Esophagus mucosa (tissue), 1 donor: Measurements from ENCODE around the gene UQCRH. TPM values are rescaled to one million over a fixed set of nuclear protein-coding genes. Genes with fewer than 3 reads are reported as not detected.
"Not testable (repeated sequence)": the region's sequence is repeated elsewhere in the genome, so short reads cannot be mapped to it uniquely, and the experiment has no call there.

Experiments
- ATAC-seq: fragments of 200-7000 bp; cut with Tn5 transposase; one replicate; pipeline ENCODE4 v1.9.1; 2020
- total RNA-seq: library from RNA; stranded (reverse); gene quantifications from one replicate; pipeline ENCODE4 v1.2.4, GENCODE V29; 2023
- donor health status: DM: yes; HTN: yes; CAD: no.

UQCRH gene
- total RNA-seq, 1 donor from 2014 or later = 291 TPM

DNA sequence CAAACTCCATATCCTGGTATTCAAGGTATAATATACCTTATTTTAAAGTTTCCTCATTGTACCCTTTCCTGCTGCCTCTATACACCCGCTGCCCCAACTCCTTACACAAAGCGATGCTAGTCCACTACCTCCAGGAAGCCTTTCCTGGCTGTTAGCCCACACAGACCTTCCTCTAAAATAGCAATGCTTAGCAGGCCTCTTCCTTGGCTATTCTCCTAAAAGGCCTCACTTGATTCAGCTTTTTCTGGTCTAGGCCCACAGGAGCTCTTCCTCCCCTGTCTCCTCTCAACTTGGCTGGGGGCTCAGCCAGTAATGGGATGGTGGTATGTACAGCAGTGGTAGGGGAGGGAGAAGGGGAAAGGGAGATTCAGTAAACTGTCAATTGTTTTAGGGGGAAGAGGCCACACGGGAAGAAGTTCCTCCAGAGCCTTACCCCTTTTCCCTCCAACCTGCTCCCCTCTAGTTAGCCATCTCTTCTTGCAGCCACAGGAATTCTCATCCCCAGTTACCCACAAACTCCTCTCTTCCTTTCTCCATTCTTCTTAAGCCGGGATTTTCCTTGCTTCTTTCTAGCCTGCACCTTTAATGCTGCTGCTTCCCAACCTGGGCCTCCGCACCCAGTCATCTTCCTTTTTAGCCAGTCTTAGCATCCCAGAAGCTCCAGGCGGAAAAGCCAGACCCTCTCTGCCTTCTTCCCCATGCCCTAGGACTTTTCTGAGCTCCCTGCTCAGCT is 2.7 kb upstream of the UQCRH start:
- ATAC-seq = no peak

DNA sequence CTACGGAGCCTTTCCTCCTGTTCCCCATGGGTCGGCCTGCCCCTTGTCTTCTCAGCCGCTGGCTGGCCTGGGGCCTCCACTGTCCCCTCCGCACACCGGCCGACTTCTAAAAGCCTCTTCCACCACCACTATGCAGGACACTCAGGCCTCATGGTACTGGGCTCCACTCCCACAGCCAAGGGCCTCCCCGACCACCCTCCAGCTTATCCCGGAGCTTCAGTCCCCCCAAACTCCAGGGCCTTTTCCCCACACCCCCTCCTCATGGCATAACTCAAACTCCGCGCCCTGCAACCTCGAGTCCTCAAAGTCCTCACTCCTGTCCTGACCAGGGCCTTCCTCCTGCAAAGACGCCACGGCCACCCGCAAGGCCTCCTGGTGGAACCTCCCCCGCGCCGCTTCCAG is 2.1 kb upstream of the UQCRH start:
- ATAC-seq = no peak

DNA sequence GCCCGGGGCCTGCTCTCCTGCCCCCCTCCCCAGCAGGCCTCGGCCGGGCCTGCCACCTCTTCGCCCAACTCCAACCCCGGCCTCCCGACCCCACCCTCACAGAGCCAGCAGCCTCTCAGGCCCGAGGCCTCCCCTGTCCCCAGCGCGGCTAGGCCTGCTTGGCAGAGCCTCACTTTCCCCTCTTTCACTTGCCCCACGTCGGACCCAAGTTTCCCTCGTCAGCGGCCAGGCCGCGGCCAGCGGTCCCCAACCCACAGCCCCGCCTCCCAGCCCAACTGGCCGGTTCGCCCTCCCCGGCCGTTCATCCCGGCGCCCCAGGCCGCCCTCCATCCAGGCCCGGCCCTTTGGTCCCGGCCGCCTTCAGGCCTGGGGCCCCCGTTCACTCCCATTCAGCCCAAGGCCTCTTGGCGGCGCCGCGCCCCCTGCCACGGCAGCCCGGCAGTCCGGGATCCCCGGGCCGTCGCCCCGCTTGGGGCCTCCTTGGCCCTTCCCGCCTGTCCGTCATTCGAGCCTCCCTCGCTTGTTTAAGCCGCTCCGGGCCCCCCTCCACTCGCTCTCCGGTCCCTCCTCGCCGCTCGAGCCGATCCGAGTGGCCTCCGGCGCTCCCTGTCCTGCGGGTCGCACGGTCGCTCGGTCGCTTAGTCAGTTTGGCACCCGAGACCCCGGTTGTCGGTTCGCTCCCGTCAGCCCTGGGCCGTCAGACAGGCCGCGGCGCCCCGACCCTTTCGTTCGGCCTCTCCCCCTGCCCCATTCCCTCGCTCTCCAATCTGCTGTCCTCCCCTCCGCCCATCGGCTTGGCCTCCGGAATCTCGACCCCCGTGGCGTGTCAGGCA is 1.5 kb upstream of the UQCRH start:
- ATAC-seq = peak; percentile 19

DNA sequence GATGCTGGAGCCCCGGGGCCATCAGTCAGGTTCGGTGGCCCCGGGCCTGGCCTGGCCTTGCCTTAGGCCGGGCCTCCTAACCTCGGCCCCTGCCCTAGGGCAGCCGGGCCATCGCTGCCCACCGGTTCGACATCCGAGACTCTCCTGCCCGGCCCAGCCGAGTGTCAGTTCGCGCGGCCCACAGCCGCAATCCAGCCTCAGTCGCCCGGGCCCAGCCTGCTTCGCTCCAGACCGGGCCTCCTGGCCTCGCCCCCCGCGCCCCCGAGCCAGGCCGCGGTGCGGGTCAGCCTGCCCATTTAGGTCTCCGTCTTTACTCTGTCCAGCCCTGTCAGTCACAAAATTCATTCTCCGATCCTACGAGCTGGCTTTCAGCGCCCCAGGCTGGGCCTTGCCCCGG is 859 bp upstream of the UQCRH start:
- ATAC-seq = peak; percentile 36

DNA sequence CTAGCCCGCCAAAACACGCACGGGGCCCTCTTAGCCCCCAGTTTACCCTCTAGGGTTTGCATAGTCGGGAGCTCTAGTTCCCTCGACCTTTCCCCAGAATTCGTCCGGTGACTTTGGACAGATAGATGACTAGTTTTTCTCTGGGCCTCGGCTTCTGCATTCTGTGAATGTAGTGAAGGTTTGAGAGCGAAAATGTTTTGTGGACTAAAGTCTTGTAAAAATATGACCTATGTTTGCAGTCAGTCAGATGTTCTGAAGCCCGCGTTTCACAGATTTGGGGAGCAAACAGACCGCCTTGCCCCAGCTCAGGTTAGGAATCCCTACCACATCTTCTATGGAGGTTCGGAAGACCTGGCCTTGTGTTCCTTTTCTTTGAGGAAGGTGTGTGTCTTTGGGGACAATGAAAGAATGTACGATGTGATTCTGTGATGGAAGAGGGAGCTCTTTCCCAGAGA is 401 bp downstream of the UQCRH start:
- ATAC-seq = no peak

DNA sequence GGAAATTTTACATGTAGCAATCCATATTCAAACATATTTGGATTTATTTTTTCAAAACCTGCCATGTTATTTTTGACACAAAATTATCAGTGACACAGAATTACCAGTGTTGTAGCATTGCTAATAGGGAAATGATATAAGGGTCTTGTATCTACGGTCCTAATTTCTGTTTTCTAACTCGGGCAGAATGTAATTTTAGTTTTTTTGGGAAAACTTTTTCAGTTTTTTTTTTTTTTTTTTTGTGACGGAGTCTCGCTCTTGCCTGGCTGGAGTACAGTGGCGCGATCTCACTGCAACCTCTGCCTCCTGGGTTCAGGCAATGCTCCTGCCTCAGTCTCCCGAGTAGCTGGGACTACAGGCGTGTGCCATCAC is 2.6 kb downstream of the UQCRH start:
- ATAC-seq = no peak

DNA sequence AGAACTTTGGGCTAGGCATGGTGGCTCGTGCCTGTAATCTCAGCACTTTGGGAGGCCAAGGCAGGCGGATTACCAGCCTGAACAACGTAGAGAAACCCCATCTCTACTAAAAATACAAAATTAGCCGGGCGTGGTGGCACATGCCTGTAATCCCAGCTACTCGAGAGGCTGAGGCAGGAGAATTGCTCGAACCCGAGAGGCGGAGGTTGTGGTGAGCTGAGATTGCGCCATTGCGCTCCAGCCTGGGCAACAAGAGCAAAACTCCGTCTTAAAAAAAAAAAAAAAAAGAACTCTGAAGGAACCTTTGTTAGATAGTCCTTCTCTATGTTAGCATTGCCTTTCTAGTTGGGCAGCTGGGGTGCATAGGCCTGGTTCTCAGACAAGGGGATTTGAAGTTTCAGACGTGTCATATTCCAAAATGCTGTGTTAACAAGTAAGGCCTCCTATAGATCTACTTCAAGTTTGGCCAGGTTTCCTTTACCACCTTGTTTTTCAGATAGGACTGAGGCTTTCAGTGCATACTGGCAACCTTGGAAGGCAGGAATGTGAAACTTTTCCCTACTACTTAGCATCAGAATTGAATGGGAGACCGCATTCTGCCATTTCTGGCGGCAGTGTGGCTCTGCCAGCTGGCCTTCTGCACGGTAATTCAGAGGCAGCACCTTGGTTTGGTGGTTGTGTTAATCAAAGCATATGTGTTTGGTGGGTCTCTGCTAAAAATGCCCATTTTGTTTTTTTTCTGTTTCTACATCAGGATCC is 6.1 kb downstream of the UQCRH start:
- no peak for ATAC-seq

DNA sequence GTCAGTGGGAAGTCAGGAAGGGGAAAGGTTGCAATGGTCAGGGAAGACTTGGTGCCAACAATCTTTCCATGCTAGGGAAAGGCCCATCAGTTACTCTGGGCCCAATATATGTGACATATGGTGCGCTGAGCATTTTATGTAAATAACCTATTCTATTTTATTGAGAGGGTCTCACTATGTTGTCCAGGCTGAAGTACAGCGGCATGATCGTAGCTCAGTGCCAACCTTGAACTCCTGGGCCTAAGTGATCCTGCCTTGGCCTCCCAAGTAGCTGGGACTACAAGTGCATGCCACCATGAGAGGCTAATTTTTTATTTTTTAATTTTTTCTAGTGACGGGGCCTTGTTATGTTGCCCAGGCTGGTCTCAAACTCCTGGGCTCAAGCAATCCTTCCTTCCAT is 6.8 kb downstream of the UQCRH start:
- no peak for ATAC-seq

DNA sequence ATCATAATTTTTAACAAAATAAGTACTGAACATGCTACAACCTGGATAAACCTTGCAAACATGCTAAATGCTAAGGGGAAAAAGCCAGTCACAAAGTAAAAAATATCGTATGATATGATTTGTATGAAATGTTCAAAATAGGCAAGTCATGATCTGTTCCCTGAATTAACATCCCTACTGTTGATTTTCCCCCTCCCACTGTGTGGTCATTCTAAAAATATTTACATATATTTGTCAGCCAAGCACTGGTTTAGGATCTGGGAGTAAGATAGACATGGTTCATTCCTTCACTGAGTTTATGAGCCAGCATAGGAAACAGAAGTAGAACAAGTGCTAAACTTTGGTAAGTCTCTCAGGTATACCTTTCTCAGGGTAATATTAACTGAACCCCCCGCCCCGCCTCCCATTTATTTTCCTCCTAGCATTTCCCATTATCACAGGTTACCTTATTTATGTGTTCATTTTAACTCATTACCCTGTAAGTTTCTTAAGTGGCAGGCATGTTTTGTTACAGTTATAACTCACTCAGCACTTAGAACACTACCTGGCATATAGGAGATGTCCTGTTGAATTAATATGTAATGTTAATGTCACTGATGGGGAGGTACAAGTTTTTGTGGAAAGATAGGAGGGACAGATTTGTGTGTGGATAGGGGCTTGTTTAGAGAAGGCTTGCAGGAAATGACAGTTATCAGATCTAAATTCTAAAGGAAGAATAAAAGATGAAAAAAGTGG is 12.3 kb downstream of the UQCRH start:
- ATAC-seq = no peak

DNA sequence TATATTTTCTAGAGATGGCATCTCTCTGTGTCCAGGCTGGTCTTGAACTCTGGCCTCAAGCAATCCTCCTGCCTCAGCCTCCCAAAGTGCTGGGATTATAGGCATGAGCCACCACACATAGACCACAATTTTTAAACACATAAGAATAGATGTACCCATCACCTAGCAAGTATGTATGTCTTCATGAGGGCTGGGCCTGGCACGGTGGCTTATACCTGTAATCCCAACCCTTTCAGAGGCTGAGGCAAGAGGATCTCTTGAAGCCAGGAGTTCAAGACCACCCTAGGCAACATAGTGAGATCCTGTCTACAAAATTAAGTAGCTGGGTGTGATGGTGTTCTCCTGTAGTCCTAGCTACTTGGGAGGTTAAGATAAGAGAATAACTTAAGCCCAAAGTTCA is 13.8 kb downstream of the UQCRH start:
- no peak for ATAC-seq

DNA sequence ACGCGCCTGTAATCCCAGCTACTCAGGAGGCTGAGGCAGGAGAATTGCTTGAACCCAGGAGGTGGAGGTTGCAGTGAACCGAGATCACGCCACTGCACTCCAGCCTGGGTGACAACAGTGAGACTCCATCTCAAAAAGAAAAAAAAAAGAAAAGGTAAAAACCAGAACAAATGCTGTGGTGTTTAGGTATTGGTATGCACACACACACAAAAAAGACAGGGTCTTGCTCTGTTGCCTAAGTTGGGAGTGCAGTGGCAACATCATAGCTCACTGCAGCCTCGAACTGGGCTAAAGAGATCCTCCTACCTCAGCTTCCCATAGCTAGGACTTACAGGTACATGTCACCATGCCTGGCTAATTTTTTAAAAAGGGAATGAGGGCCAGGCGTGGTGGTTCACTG is 15.8 kb downstream of the UQCRH start:
- not testable (repeated sequence) for ATAC-seq

DNA sequence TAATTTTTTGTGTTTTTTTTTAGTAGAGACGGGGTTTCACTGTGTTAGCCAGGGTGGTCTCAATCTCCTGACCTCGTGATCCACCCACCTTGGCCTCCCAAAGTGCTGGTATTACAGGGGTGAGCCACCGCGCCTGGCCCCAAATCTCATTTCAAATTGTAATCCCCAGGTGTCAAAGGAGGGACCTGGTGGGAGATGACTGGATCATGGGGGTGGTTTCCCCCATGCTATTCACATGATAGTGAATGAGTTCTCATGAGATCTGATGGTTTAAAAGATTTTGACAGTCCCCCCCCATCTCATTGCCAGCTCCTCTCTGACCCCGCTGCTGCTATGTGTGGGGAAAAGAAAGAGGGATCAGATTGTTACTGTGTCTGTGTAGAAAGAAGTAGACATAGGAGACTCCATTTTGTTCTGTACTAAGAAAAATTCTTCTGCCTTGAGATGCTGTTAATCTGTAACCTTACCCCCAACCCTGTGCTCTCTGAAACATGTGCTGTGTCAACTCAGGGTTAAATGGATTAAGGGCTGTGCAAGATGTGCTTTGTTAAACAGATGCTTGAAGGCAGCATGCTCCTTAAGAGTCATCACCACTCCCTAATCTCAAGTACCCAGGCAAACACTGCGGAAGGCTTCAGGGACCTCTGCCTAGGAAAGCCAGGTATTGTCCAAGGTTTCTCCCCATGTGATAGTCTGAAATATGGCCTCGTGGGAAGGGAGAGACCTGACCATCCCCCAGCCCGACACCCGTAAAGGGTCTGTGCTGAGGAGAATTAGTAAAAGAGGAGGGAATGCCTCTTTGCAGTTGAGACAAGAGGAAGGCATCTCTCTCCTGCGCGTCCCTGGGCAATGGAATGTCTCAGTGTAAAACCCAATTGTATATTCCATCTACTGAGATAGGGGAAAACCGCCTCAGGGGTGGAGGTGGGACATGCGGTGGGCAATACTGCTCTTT is 16.7 kb downstream of the UQCRH start:
- ATAC-seq = not testable (repeated sequence)

DNA sequence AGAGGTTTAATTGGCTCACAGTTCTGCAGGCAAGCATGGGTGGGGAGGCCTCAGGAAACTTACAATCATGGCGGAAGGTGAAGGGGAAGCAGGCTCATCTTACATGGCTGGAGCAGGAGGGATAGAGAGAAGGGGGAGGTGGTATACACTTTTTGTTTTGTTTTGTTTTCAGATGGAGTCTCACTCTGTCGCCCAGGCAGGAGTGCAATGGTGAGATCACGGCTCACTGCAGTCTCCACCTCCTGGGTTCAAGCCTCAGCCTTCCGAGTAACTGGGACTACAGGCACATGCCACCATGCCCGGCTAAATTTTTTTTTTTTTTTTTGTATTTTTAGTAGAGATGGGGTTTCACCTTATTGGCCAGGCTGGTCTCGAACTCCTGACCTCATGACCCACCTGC is 18.7 kb downstream of the UQCRH start:
- not testable (repeated sequence) for ATAC-seq

DNA sequence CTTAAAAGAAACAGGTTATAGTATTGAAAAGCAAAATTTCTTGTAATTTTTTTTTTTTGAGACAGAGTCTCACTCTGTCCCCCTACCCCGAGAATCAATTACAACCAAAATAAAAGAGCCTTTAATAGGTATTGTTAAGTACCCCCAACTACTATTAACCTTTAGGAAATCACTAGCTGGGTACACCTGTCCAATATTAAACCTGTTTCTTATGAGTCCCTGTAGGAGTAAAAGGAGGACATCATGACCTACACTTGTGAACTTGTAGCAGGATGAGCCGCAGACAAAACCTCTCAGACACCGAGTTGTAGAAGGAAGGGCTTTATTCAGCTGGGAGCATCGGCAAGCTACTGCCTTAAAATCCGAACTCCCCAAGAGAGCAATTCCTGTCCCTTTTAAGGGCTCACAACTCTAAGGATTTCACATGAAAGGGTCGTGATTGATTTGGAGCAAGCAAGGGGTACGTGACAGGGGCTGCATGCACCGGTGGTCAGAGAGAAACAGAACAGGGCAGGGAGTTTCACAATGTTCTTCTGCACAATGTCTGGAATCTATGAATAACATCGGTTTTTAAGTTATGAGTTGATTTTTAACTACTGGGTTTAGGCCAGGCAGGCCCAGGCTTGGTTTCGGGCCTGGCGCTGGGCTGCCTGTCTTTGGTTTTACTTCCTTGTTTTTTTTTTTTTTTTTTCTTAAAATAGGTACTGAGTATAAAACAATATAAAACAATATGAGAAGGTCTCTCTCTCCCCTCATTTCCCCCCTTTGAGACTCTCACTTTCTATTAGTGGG is 22.0 kb downstream of the UQCRH start:
- ATAC-seq = not testable (repeated sequence)

DNA sequence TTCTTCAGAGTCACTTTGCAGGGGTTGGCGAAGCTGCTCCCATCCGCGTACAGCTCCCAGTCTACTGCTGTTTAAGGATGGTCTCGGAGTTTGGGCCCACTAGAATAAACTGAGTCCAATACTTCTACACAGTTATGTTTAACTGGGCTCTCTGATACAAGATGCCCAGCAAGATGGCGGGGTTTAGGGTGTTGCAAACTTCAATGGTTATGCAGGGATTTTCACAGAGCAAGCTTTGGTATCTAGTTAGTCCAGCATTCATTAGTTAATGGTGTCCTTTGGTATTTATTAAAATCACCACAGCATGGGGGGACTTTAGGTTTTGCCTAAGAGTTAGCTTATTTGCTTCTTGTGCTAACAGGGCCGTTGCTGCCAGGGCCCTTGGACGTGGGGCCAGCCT is 24.7 kb downstream of the UQCRH start:
- not testable (repeated sequence) for ATAC-seq

DNA sequence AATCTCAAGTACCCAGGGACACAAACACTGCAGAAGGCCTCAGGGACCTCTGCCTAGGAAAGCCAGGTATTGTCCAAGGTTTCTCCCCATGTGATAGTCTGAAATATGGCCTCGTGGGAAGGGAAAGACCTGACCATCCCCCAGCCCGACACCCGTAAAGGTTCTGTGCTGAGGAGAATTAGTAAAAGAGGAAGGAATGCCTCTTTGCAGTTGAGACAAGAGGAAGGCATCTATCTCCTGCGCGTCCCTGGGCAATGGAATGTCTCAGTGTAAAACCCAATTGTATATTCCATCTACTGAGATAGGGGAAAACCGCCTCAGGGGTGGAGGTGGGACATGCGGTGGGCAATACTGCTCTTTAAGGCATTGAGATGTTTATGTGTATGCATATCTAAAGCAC is 26.3 kb downstream of the UQCRH start:
- not testable (repeated sequence) for ATAC-seq

DNA sequence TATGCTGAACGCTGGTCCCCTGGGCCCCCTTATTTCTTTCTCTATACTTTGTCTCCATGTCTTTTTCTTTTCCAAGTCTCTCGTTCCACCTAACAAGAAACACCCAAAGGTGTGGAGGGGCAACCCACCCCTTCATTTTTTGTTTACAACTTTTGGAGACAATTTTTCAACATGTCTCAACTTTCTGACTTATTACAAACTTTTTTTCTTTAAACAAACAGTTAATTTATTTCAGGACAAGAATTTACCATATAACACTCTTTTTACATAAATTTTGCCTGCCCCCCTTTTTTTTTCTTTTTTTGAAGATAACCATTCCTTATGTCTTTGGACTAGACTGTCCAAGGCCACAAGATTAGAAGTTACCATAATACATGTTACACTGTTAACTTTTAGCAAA is 26.9 kb downstream of the UQCRH start:
- ATAC-seq = not testable (repeated sequence)

DNA sequence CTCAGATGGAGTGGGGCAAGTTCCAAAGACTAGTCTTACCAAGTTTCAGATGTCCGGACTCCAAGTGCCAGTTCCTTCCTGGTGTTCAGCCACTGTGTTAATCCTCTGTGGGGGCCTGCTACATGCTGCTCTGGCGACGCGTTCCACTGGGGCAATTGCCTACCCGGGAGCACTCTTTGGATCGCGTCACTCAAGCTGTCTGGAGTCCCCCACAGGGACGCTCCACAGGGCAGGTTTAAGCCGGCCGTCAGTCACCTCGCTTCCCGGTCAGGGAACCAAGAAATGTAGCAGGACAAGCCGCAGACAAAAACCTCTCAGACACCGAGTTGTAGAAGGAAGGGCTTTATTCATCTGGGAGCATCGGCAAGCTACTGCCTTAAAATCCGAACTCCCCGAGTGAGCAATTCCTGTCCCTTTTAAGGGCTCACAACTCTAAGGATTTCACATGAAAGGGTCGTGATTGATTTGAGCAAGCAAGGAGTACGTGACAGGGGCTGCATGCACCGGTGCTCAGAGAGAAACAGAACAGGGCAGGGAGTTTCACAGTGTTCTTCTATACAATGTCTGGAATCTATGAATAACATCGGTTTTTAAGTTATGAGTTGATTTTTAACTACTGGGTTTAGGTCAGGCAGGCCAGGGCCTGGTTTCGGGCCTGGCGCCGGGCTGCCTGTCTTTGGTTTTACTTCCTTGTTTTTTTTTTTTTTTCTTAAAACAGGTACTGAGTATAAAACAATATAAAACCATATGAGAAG is 28.5 kb downstream of the UQCRH start:
- not testable (repeated sequence) for ATAC-seq

DNA sequence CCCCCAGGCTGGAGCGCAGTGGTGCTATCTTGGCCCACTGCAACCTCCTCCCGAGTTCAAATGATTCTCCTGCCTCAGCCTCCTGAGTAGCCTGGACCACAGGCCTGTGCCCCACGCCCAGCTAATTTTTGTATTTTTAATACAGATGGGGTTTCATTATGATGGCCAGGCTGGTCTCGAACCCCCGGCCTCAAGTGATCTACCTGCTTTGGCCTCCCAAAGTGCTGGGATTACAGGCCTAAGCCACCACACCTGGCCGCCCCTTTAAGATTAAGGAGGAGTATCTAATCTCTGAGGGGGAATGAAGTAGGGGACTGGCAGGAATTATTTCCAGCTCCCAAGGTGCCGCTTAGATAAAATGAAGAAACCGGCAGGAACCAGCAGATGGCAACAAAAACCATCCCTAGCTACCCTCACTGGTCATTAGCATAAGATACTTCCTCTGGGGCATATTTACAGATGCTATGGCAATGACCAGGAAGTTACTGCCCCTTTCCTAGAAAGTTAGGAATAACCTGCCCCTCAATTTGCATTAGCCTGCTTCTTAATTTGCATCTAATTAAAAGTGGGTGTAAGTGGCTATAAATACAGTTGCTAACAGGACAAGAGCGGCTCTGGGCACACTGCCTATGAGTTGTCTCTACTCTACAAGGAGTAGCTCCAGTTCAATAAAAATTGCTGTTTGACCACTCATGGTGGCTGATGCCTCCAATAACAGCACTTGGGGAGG is 30.0 kb downstream of the UQCRH start:
- ATAC-seq = peak; percentile 71
